OCI-LY3 (cell line): ENCODE results near the gene GPX7.

Experiments
- H2AFZ ChIP-seq: fragments of 200-600, 300-600 bp; shearing (Covaris generic); 2 replicates; pipeline ENCODE4 v1.6.0; 2014; ENCODE audit warnings: antibody characterized with exemption, low read depth, low read length
- H3K27ac ChIP-seq: fragments of 200-600, 300-600 bp; sonication (generic); 2 replicates; pipeline ENCODE4 v1.5.1; 2014; ENCODE audit warnings: mild to moderate bottlenecking, low read length, moderate library complexity, mixed read lengths
- H3K27me3 ChIP-seq: fragments of 200-600, 300-600 bp; sonication (generic); 2 replicates; pipeline ENCODE4 v1.6.1; 2014; ENCODE audit warnings: low read depth, low read length, mixed read lengths
- H3K36me3 ChIP-seq: fragments of 200-600, 300-600 bp; sonication (generic); replicated peaks from 2 replicates; pipeline ENCODE3; 2014; ENCODE audit warnings: low read depth, low read length, mixed read lengths
- H3K4me1 ChIP-seq: fragments of 300-600, 200-600 bp; sonication (generic); 2 replicates; pipeline ENCODE4 v1.6.1; 2014; ENCODE audit warnings: low read length, mixed read lengths
- H3K4me2 ChIP-seq: fragments of 200-600, 300-600 bp; sonication (generic); 2 replicates; pipeline ENCODE4 v1.6.1; 2014; ENCODE audit warnings: low read length, mixed read lengths
- H3K4me3 ChIP-seq: fragments of 300-600, 200-600 bp; sonication (generic); 2 replicates; pipeline ENCODE4 v1.5.1; 2014; ENCODE audit warnings: antibody characterized with exemption, mild to moderate bottlenecking, low read length, moderate library complexity
- H3K79me2 ChIP-seq: fragments of 300-600, 200-600 bp; shearing (Covaris generic); 2 replicates; pipeline ENCODE4 v1.6.1; 2014; ENCODE audit warnings: mild to moderate bottlenecking, low read length, mixed read lengths
- H3K9ac ChIP-seq: fragments of 300-600, 200-600 bp; shearing (Covaris generic); 2 replicates; pipeline ENCODE4 v1.6.0; 2014; ENCODE audit warnings: mild to moderate bottlenecking, low read length, moderate library complexity
- H3K9me3 ChIP-seq: fragments of 200-600, 300-600 bp; shearing (Covaris generic); 2 replicates; pipeline ENCODE4 v1.6.1; 2014; ENCODE audit warnings: low read length, mixed read lengths; ENCODE audit not compliant: insufficient read depth
- H4K20me1 ChIP-seq: fragments of 200-600, 300-600 bp; sonication (generic); 2 replicates; pipeline ENCODE4 v1.6.1; 2016; ENCODE audit warnings: low read length, mixed read lengths; ENCODE audit not compliant: insufficient read depth
- CTCF ChIP-seq: fragments of 200-600, 300-600 bp; sonication (generic); IDR thresholded peaks from 2 replicates; pipeline ENCODE4 v1.5.1; 2014; ENCODE audit warnings: antibody characterized with exemption, low read length, low read depth
- EZH2phosphoT487 ChIP-seq: fragments of 200-600 bp; shearing (Covaris generic); IDR thresholded peaks from 2 replicates; pipeline ENCODE4 v1.6.1; 2018; ENCODE audit warnings: antibody characterized with exemption, mixed run types, low read depth

The GPX7 gene

GRCh38 chr1:52599236-52599635 lies 2.9 kb upstream of the GPX7 start:
- Histone ChIP-seq H3K4me3 (no peak overlapping the region), H4K20me1 (0 out of 2 replicates have a peak, but pooled peaks cover under 1% of the 10 kb centered on the region), H3K4me2 (no peak overlapping the region), H3K9ac (no peak overlapping the region), H3K27ac (no peak overlapping the region), H3K9me3 (no peaks in the 10 kb centered on the region), H3K4me1 (peaks cover 23% of the 10 kb centered on the region), H3K79me2 (peaks cover 18% of the 10 kb centered on the region), H3K27me3 (no peaks in the 10 kb centered on the region), H3K36me3 (peaks cover 1% of the 10 kb centered on the region), H2AFZ (no peak overlapping the region)
- TF ChIP-seq CTCF (no peak), EZH2phosphoT487 (no peak)

GRCh38 chr1:52600533-52601179 lies 1.5 kb upstream of the GPX7 start:
- Histone ChIP-seq H3K4me2 (no peak overlapping the region), H3K9me3 (no peaks in the 10 kb centered on the region), H3K4me3 (no peak overlapping the region), H3K27ac (no peak overlapping the region), H3K4me1 (peaks cover 27% of the 10 kb centered on the region), H2AFZ (no peak overlapping the region), H4K20me1 (0 out of 2 replicates have a peak, but pooled peaks cover 2% of the 10 kb centered on the region), H3K27me3 (no peaks in the 10 kb centered on the region), H3K36me3 (peaks cover 5% of the 10 kb centered on the region), H3K9ac (no peak overlapping the region), H3K79me2 (peaks cover 22% of the 10 kb centered on the region)
- no peak for TF ChIP-seq EZH2phosphoT487
- no peak for TF ChIP-seq CTCF

- H2AFZ ChIP-seq: peak overlapping the region; percentile 90; the same call in 1 of the 2 replicates
- H3K27me3 ChIP-seq: no peaks in the 10 kb centered on the region
- H3K4me1 ChIP-seq: peaks cover 27% of the 10 kb centered on the region
- H3K79me2 ChIP-seq: peaks cover 22% of the 10 kb centered on the region
- TF ChIP-seq EZH2phosphoT487: no peak
- no peak for TF ChIP-seq CTCF
- H3K27ac ChIP-seq: no peak overlapping the region
- H3K4me2 ChIP-seq: peak overlapping the region; percentile 97
- peak overlapping the region; percentile 75 for H3K4me3 ChIP-seq
- H3K9ac ChIP-seq: peak overlapping the region; percentile 94
- peaks cover 7% of the 10 kb centered on the region for H3K36me3 ChIP-seq
- no peaks in the 10 kb centered on the region for H3K9me3 ChIP-seq
- 0 out of 2 replicates have a peak, but pooled peaks cover 2% of the 10 kb centered on the region for H4K20me1 ChIP-seq
Observed at GRCh38 chr1:52601519-52601918, 652 bp upstream of the GPX7 start.

- H3K36me3 ChIP-seq: peaks cover 11% of the 10 kb centered on the region
- H3K79me2 ChIP-seq: peaks cover 22% of the 10 kb centered on the region
- no peak for TF ChIP-seq EZH2phosphoT487
- H3K27ac ChIP-seq: peak overlapping the region; percentile 52
- peak overlapping the region; percentile 75 for H3K4me3 ChIP-seq
- peak overlapping the region; percentile 94 for H3K9ac ChIP-seq
- H4K20me1 ChIP-seq: 0 out of 2 replicates have a peak, but pooled peaks cover 2% of the 10 kb centered on the region
- H3K4me1 ChIP-seq: peaks cover 27% of the 10 kb centered on the region
- H3K4me2 ChIP-seq: peak overlapping the region; percentile 97
- no peaks in the 10 kb centered on the region for H3K27me3 ChIP-seq
- no peaks in the 10 kb centered on the region for H3K9me3 ChIP-seq
- H2AFZ ChIP-seq: peak overlapping the region; percentile 83; the same call in 1 of the 2 replicates
Observed at GRCh38 chr1:52602856-52603600, 857 bp downstream of the GPX7 start.
